HEK293 (cell line): ENCODE data around the gene HSH2D.

Source experiments
- CTCF ChIA-PET: fragments of 350-600 bp; formaldehyde crosslinking; extraction: SDS; loops from one replicate; lab custom pipeline; 2021; ENCODE audit warnings: antibody characterized with exemption; lab: Yijun Ruan, JAX
- POLR2A ChIA-PET: fragments of 300-600 bp; formaldehyde crosslinking; extraction: SDS; loops from one replicate; lab custom pipeline; 2020; ENCODE audit warnings: antibody characterized with exemption, inconsistent platforms; lab: Yijun Ruan, JAX
- H3K27ac ChIP-seq: fragments of 200-500 bp; sonication (Bioruptor generic); 2 replicates; pipeline ENCODE4 v1.5.1; 2014; ENCODE audit warnings: low read depth, low read length, control low read depth, inconsistent platforms; ENCODE audit errors: extremely low read depth
- H3K36me3 ChIP-seq, 2 experiments: fragments of 200-500 bp in 1 of 2; sonication (Bioruptor generic) in 1 of 2; 1 replicate in 1 of 2; 2 replicates in 1 of 2; pipeline ENCODE4 v1.5.1; 2014 to 2017; ENCODE audit warnings: inconsistent platforms in 2 of 2, low read length in 2 of 2; ENCODE audit not compliant: control insufficient read depth in 2 of 2, insufficient read depth in 1 of 2
- H3K4me1 ChIP-seq: fragments of 200-500 bp; sonication (Bioruptor generic); 2 replicates; pipeline ENCODE4 v1.5.1; 2014; ENCODE audit warnings: mild to moderate bottlenecking, low read length, inconsistent platforms; ENCODE audit not compliant: control insufficient read depth, insufficient read depth
- H3K4me3 ChIP-seq: 2 replicates; pipeline ENCODE4 v1.5.1; 2011; ENCODE audit warnings: low read depth, mild to moderate bottlenecking, control low read depth, low read length, moderate library complexity
- H3K9me3 ChIP-seq: fragments of 200-500 bp; sonication (Bioruptor generic); 2 replicates; pipeline ENCODE4 v1.5.1; 2014; ENCODE audit warnings: low read depth, low read length, inconsistent platforms; ENCODE audit not compliant: control insufficient read depth, insufficient read depth
- GFI1B ChIP-seq: fragments of 450-650 bp; formaldehyde crosslinking; IDR thresholded peaks from 2 replicates; pipeline ENCODE4 v1.5.1; 2016; ENCODE audit warnings: missing biosample characterization, missing genetic modification characterization
- HOXA7 ChIP-seq: sonication (generic); formaldehyde crosslinking; IDR thresholded peaks from 2 replicates; pipeline ENCODE4 v1.8.1; 2022; ENCODE audit warnings: missing genetic modification reagents, borderline replicate concordance
- MZF1 ChIP-seq: fragments of 450-650 bp; formaldehyde crosslinking; IDR thresholded peaks from 2 replicates; pipeline ENCODE4 v1.5.1; 2017; ENCODE audit warnings: missing biosample characterization, missing genetic modification characterization, borderline replicate concordance
- SP2 ChIP-seq: fragments of 450-650 bp; formaldehyde crosslinking; IDR thresholded peaks from 2 replicates; pipeline ENCODE4 v1.5.1; 2016; ENCODE audit warnings: missing biosample characterization, missing genetic modification characterization
- TCF7L2 ChIP-seq: IDR thresholded peaks from 2 replicates; pipeline ENCODE4 v1.6.1; 2011; ENCODE audit warnings: low read depth, mild to moderate bottlenecking, inconsistent platforms, low read length, moderate library complexity, borderline replicate concordance
- ZBTB20 ChIP-seq: fragments of 450-650 bp; formaldehyde crosslinking; IDR thresholded peaks from 2 replicates; pipeline ENCODE4 v1.5.1; 2016; ENCODE audit warnings: missing biosample characterization, missing genetic modification characterization
- ZFP37 ChIP-seq: fragments of 450-650 bp; formaldehyde crosslinking; IDR thresholded peaks from 2 replicates; pipeline ENCODE4 v1.5.1; 2016; ENCODE audit warnings: missing biosample characterization, missing genetic modification characterization
- ZIC2 ChIP-seq: fragments of 450-650 bp; formaldehyde crosslinking; IDR thresholded peaks from 2 replicates; pipeline ENCODE4 v1.5.1; 2016; ENCODE audit warnings: missing biosample characterization, missing genetic modification characterization
- ZNF133 ChIP-seq: fragments of 450-650 bp; formaldehyde crosslinking; IDR thresholded peaks from 2 replicates; pipeline ENCODE4 v1.5.1; 2016; ENCODE audit warnings: missing biosample characterization, missing genetic modification characterization
- ZNF184 ChIP-seq: fragments of 450-650 bp; IDR thresholded peaks from 2 replicates; pipeline ENCODE4 v1.5.1; 2018; ENCODE audit warnings: missing biosample characterization, mild to moderate bottlenecking, missing genetic modification characterization
- ZNF239 ChIP-seq: fragments of 450-650 bp; formaldehyde crosslinking; IDR thresholded peaks from 2 replicates; pipeline ENCODE4 v1.5.1; 2016; ENCODE audit warnings: missing biosample characterization, missing genetic modification characterization
- ZNF292 ChIP-seq: fragments of 450-650 bp; formaldehyde crosslinking; IDR thresholded peaks from 2 replicates; pipeline ENCODE4 v1.5.1; 2016; ENCODE audit warnings: low read depth, missing biosample characterization, missing genetic modification characterization, borderline replicate concordance
- ZNF311 ChIP-seq: fragments of 450-650 bp; formaldehyde crosslinking; IDR thresholded peaks from 2 replicates; pipeline ENCODE4 v1.5.1; 2017; ENCODE audit warnings: missing biosample characterization, missing genetic modification characterization, borderline replicate concordance
- ZNF350 ChIP-seq: fragments of 450-650 bp; formaldehyde crosslinking; IDR thresholded peaks from 2 replicates; pipeline ENCODE4 v1.5.0; 2017; ENCODE audit warnings: missing biosample characterization, mild to moderate bottlenecking, missing genetic modification characterization
- ZNF37A ChIP-seq: fragments of 450-650 bp; IDR thresholded peaks from 2 replicates; pipeline ENCODE4 v1.5.1; 2018; ENCODE audit warnings: missing biosample characterization, missing genetic modification characterization
- ZNF416 ChIP-seq: fragments of 450-650 bp; formaldehyde crosslinking; IDR thresholded peaks from 2 replicates; pipeline ENCODE4 v1.5.1; 2016; ENCODE audit warnings: missing biosample characterization, missing genetic modification characterization
- ZNF555 ChIP-seq: fragments of 450-650 bp; formaldehyde crosslinking; conservative IDR thresholded peaks from 2 replicates; pipeline ENCODE4 v1.5.1; 2017; ENCODE audit warnings: missing biosample characterization, mild to moderate bottlenecking, missing genetic modification characterization, inconsistent platforms
- ZNF561 ChIP-seq: fragments of 450-650 bp; IDR thresholded peaks from 2 replicates; pipeline ENCODE4 v1.5.1; 2018; ENCODE audit warnings: missing biosample characterization, missing genetic modification characterization, borderline replicate concordance
- ZNF626 ChIP-seq: fragments of 450-650 bp; sonication (Bioruptor Pico); formaldehyde crosslinking; IDR thresholded peaks from 2 replicates; pipeline ENCODE4 v1.5.1; 2018; ENCODE audit warnings: missing biosample characterization, missing genetic modification characterization, inconsistent platforms
- ZNF777 ChIP-seq: fragments of 450-650 bp; formaldehyde crosslinking; IDR thresholded peaks from 2 replicates; pipeline ENCODE4 v1.5.1; 2017; ENCODE audit warnings: missing biosample characterization, missing genetic modification characterization, borderline replicate concordance
- ZSCAN23 ChIP-seq: fragments of 450-650 bp; formaldehyde crosslinking; IDR thresholded peaks from 2 replicates; pipeline ENCODE4 v1.5.1; 2016; ENCODE audit warnings: missing biosample characterization, missing genetic modification characterization
- ZSCAN30 ChIP-seq: fragments of 450-650 bp; IDR thresholded peaks from 2 replicates; pipeline ENCODE4 v1.5.1; 2018; ENCODE audit warnings: missing biosample characterization, mild to moderate bottlenecking, missing genetic modification characterization, moderate library complexity
- TF ChIP-seq, protein P1 (sequence below): fragments of 450-650 bp; formaldehyde crosslinking; IDR thresholded peaks from 2 replicates; pipeline ENCODE4 v1.5.1; 2016; ENCODE audit warnings: missing biosample characterization, missing genetic modification characterization
- TF ChIP-seq, protein P2 (sequence below): fragments of 450-650 bp; formaldehyde crosslinking; IDR thresholded peaks from 2 replicates; pipeline ENCODE4 v1.5.1; 2016; ENCODE audit warnings: missing biosample characterization, missing genetic modification characterization
- TF ChIP-seq, protein P3 (sequence below): fragments of 450-650 bp; formaldehyde crosslinking; IDR thresholded peaks from 2 replicates; pipeline ENCODE4 v1.5.1; 2016; ENCODE audit warnings: missing biosample characterization, missing genetic modification characterization
- TF ChIP-seq, protein P4 (sequence below): fragments of 450-650 bp; formaldehyde crosslinking; IDR thresholded peaks from 2 replicates; pipeline ENCODE4 v1.5.1; 2016; ENCODE audit warnings: missing biosample characterization, missing genetic modification characterization
- TF ChIP-seq, protein P5 (sequence below): fragments of 450-650 bp; formaldehyde crosslinking; IDR thresholded peaks from 2 replicates; pipeline ENCODE4 v1.5.1; 2017; ENCODE audit warnings: missing biosample characterization, missing genetic modification characterization

The HSH2D gene

DNA sequence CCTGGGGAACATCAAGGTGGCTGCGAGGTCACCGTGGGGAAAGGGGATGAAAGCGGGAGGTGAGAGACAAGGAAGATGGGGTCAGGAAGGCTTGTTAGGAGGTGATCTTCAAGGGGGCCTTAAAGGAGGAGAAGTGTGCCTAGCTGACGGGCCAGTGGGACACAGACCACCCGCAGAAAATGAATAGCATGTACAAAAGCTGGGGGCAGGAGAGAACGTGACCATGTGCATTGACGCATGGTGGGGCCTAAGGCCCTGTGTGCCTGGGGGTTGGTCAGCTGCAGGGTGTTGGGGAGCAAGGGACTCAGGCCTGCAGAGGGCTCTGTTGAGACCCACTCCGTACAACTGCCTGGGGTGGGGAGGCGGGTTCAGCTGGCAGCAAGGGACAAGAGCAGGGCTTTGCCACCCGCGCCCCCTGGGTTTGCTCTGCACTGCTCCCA is 25.9 kb upstream of the HSH2D start:
- Histone ChIP-seq H3K36me3 (peaks cover 19 to 70% of the 10 kb centered on the region in 2 experiments), H3K27ac (no peak overlapping the region), H3K9me3 (no peaks in the 10 kb centered on the region), H3K4me1 (peaks cover 3% of the 10 kb centered on the region; the same call in 1 of the 2 replicates), H3K4me3 (no peak overlapping the region)
- POLR2A ChIA-PET: no interaction called here
- CTCF ChIA-PET: interaction anchor here (1.3 kb wide), 1 partner anchor 76 kb away, joined by 4 read pairs; no protein-coding TSS in a partner anchor
- TF ChIP-seq ZBTB20 (no peak), TCF7L2 (no peak), ZNF292 (tag by site-specific recombination) (no peak), ZNF555 (tag by site-specific recombination) (no peak), ZNF626 (tag by site-specific recombination) (no peak), GFI1B (tag by site-specific recombination) (no peak), ZNF777 (no peak), SP2 (tag by site-specific recombination) (no peak), ZSCAN30 (tag by site-specific recombination) (no peak), MZF1 (no peak), ZNF416 (tag by site-specific recombination) (no peak), ZNF561 (no peak), ZNF239 (tag by site-specific recombination) (no peak), ZNF133 (tag by site-specific recombination) (no peak), ZNF184 (tag by site-specific recombination) (no peak), ZSCAN23 (tag by site-specific recombination) (no peak)
- TF ChIP-seq, protein P1, sequence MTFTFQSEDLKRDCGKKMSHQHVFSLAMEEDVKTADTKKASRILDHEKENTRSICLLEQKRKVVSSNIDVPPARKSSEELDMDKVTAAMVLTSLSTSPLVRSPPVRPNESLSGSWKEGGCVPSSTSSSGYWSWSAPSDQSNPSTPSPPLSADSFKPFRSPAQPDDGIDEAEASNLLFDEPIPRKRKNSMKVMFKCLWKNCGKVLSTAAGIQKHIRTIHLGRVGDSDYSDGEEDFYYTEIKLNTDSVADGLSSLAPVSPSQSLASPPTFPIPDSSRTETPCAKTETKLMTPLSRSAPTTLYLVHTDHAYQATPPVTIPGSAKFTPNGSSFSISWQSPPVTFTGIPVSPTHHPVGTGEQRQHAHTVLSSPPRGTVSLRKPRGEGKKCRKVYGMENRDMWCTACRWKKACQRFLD (tag by site-specific recombination): no peak
- TF ChIP-seq, protein P2, sequence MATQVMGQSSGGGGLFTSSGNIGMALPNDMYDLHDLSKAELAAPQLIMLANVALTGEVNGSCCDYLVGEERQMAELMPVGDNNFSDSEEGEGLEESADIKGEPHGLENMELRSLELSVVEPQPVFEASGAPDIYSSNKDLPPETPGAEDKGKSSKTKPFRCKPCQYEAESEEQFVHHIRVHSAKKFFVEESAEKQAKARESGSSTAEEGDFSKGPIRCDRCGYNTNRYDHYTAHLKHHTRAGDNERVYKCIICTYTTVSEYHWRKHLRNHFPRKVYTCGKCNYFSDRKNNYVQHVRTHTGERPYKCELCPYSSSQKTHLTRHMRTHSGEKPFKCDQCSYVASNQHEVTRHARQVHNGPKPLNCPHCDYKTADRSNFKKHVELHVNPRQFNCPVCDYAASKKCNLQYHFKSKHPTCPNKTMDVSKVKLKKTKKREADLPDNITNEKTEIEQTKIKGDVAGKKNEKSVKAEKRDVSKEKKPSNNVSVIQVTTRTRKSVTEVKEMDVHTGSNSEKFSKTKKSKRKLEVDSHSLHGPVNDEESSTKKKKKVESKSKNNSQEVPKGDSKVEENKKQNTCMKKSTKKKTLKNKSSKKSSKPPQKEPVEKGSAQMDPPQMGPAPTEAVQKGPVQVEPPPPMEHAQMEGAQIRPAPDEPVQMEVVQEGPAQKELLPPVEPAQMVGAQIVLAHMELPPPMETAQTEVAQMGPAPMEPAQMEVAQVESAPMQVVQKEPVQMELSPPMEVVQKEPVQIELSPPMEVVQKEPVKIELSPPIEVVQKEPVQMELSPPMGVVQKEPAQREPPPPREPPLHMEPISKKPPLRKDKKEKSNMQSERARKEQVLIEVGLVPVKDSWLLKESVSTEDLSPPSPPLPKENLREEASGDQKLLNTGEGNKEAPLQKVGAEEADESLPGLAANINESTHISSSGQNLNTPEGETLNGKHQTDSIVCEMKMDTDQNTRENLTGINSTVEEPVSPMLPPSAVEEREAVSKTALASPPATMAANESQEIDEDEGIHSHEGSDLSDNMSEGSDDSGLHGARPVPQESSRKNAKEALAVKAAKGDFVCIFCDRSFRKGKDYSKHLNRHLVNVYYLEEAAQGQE: no peak

DNA sequence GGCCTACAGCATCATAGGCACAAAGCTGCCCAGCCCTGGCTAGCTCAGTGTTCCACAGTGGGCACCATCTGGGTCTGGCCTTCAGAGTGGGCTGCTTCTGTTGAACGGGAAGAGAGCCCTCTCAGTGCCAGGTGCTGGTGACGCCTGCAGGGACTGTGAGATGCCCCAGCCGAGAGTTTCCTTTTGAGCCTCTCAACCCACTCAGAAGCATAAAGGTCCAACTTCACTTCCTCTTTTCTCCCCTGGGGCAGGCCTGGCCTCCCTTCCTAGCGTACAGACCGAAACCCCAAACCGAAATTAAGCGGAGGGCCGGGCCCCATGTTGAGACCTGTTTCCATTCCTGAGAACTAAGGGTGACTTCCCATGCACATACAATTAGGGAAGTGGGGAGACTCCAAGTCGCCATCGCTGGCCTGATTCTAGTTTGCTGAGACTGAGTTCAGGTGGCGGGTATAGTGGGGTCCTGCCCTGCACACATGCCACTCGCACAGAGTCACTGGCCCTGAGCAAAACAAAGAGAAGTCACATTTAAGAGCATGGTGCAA is 24.9 kb upstream of the HSH2D start:
- Histone ChIP-seq H3K4me3 (no peak overlapping the region), H3K9me3 (no peaks in the 10 kb centered on the region), H3K27ac (no peak overlapping the region), H3K36me3 (peaks cover 24 to 72% of the 10 kb centered on the region in 2 experiments), H3K4me1 (no peaks in the 10 kb centered on the region)
- CTCF ChIA-PET: interaction anchor here (1.3 kb wide), 1 partner anchor 77 kb away, joined by 4 read pairs; no protein-coding TSS in a partner anchor
- POLR2A ChIA-PET: no interaction called here
- TF ChIP-seq ZNF37A (tag by site-specific recombination): no peak
- no peak for TF ChIP-seq ZNF350 (tag by site-specific recombination)
- TF ChIP-seq ZNF311 (tag by site-specific recombination): no peak
- TF ChIP-seq ZFP37 (tag by site-specific recombination): no peak
- no peak for TF ChIP-seq HOXA7
- TF ChIP-seq, protein P3, sequence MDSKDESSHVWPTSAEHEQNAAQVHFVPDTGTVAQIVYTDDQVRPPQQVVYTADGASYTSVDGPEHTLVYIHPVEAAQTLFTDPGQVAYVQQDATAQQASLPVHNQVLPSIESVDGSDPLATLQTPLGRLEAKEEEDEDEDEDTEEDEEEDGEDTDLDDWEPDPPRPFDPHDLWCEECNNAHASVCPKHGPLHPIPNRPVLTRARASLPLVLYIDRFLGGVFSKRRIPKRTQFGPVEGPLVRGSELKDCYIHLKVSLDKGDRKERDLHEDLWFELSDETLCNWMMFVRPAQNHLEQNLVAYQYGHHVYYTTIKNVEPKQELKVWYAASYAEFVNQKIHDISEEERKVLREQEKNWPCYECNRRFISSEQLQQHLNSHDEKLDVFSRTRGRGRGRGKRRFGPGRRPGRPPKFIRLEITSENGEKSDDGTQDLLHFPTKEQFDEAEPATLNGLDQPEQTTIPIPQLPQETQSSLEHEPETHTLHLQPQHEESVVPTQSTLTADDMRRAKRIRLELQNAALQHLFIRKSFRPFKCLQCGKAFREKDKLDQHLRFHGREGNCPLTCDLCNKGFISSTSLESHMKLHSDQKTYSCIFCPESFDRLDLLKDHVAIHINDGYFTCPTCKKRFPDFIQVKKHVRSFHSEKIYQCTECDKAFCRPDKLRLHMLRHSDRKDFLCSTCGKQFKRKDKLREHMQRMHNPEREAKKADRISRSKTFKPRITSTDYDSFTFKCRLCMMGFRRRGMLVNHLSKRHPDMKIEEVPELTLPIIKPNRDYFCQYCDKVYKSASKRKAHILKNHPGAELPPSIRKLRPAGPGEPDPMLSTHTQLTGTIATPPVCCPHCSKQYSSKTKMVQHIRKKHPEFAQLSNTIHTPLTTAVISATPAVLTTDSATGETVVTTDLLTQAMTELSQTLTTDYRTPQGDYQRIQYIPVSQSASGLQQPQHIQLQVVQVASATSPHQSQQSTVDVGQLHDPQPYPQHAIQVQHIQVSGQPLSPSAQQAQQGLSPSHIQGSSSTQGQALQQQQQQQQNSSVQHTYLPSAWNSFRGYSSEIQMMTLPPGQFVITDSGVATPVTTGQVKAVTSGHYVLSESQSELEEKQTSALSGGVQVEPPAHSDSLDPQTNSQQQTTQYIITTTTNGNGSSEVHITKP (tag by site-specific recombination): no peak
- TF ChIP-seq, protein P4, sequence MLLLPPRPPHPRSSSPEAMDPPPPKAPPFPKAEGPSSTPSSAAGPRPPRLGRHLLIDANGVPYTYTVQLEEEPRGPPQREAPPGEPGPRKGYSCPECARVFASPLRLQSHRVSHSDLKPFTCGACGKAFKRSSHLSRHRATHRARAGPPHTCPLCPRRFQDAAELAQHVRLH (tag by site-specific recombination): no peak
- no peak for TF ChIP-seq ZNF133 (tag by site-specific recombination)
- no peak for TF ChIP-seq ZIC2 (tag by site-specific recombination)
- TF ChIP-seq, protein P5, sequence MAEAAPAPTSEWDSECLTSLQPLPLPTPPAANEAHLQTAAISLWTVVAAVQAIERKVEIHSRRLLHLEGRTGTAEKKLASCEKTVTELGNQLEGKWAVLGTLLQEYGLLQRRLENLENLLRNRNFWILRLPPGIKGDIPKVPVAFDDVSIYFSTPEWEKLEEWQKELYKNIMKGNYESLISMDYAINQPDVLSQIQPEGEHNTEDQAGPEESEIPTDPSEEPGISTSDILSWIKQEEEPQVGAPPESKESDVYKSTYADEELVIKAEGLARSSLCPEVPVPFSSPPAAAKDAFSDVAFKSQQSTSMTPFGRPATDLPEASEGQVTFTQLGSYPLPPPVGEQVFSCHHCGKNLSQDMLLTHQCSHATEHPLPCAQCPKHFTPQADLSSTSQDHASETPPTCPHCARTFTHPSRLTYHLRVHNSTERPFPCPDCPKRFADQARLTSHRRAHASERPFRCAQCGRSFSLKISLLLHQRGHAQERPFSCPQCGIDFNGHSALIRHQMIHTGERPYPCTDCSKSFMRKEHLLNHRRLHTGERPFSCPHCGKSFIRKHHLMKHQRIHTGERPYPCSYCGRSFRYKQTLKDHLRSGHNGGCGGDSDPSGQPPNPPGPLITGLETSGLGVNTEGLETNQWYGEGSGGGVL (tag by site-specific recombination): no peak
